ENCODE data around the gene ZNF839. TPM values are rescaled to one million over a fixed set of nuclear protein-coding genes. Genes with fewer than 3 reads are reported as not detected.

Gene ZNF839
- total RNA-seq, 1 donor from 2014 or later: 9.8 TPM

DNA sequence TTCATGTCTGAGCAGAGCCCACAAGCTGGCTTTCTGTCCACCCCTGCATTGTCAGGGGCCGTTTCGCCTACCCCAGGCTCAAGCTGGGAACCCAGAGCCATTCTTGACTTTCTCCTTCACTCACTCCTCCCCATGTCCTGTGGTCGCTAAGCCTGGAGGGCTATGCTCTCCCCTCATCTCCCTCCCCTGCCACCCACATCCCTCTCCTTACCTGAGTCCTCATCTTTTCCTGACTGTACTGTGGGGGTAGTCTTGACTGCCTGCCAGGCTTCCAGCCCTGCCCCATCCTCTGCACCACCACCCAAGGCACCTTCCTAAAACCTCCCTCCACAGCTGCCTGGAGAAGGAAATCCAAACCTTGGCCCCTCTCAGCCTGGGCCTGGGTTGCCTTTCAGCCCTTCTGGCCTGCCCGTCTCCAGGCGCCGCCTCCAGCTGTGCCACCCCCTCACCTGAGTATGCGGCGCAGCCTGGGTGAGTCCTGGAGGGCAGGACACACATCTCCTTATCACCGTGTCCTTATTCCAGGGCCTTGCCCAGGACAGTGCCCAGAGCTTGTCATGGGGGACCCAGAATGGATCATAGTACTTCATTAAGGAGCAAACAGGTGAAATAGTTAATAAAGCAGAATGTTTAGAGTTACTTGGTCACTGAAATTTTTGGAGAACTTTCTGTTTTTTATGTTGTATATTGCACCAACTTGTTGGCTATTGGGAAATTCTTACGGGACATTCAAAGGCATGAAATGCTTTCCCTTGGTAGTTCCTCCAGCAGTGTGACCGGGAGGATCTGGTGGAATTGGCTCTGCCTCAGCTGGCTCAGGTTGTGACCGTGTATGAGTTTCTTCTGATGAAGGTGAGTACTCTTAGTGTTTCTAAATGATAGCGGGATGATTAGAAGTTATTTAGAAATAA is 14.5 kb downstream of the ZNF839 start:
- no peak for DNase-seq (ENCODE audit: extremely low read depth, low read depth, low spot score)

- no peak for DNase-seq (ENCODE audit: extremely low read depth, low read depth, low spot score)
These were observed 15.6 kb downstream of the ZNF839 start for GRCh38 chr14:102335163-102335562.

DNA sequence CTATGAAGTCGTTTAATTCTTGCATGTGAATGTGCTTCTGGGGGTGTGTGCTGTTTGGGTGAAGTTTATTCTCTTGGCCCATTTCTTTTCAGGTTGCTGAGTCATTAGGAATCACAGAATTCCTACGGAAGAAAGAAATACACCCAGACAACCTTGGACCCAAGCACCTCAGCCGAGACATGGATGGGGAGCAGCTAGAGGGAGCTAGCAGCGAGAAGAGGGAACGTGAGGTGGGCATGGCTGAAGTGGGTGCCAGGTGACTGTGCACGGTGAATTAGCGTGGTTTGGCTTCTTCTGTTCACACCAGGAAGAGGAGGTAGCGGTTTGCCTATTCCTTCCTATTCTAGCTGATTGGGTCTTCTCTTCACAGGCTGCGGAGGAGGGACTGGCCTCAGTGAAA is 19.2 kb downstream of the ZNF839 start:
- no peak for DNase-seq (ENCODE audit: extremely low read depth, low read depth, low spot score)

DNA sequence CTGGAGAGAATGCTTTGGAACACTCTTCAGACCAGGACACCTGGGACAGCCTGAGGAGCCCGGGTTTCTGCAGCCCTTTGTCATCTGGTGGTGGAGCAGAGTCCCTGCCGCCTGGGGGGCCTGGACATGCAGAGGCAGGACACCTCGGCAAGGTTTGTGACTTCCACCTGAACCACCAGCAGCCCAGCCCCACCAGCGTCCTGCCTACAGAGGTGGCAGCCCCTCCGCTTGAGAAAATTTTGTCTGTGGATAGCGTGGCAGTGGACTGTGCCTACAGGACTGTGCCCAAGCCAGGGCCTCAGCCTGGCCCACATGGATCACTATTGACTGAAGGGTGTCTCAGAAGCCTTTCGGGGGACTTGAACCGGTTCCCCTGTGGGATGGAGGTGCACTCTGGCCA is 22.0 kb downstream of the ZNF839 start:
- DNase-seq (ENCODE audit: extremely low read depth, low read depth, low spot score): no peak

GRCh38 chr14:102342238-102342637 is 22.7 kb downstream of the ZNF839 start:
- no peak for DNase-seq (ENCODE audit: extremely low read depth, low read depth, low spot score)

DNA sequence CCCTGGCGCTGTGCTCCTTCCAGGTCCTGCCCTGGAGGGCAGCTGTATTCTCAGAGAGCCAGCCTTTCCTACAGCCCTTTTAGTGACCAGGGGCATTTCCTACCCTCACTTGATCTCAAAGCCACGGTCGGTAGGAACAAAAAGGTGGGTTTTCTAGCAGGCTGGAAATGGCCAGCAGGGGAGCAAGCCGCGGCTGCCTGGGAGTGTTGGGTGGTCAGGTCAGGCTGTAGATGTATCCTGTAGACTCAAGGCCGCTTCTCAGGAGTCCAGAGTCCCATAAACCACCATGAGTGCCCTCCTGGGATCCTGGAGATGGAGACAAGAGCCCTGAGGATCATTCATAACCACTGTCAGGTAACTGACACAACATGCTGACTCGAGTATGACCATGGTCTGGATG is 24.5 kb downstream of the ZNF839 start:
- DNase-seq (ENCODE audit: extremely low read depth, low read depth, low spot score): no peak

- DNase-seq (ENCODE audit: extremely low read depth, low read depth, low spot score): no peak
These were observed 24.9 kb downstream of the ZNF839 start for GRCh38 chr14:102344485-102344884.

DNA sequence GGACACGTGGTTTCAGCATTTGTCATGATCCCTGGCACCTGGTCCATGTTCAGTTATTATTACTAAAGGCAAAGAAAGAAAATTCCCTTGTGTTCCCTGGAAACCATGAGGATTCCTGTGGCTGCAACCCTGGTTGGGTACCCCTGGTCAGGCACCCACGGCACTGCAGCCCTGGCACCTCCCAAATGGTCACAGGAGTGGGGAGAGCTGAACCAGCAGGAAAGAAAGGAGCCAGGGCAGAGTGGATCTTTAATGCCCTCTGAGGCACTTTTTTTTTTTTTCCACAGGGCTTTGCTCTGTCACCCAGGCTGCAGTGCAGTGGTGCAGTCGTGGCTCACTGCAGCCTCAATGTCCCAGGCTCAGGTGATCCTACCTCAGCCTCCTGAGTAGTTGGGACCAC is 25.7 kb downstream of the ZNF839 start:
- DNase-seq (ENCODE audit: extremely low read depth, low read depth, low spot score): no peak

DNA sequence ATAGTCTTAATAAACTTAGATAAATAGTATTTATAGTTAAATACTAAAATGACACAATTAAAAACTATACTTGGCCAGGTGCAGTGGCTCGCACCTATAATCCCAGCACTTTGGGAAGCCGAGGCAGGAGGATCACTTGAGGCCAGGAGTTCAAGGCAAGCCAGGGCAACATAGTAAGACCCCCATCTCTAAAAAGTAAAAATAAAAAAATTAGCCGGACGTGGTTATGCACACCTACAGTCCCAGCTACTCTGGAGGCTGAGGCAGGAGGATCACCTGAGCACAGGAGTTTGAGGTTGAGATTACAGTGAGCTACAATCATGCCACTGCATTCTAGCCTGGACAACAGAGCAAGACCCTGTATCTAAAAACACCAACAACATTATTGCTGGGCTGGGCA is 27.1 kb downstream of the ZNF839 start:
- DNase-seq (ENCODE audit: extremely low read depth, low read depth, low spot score): no peak

DNA sequence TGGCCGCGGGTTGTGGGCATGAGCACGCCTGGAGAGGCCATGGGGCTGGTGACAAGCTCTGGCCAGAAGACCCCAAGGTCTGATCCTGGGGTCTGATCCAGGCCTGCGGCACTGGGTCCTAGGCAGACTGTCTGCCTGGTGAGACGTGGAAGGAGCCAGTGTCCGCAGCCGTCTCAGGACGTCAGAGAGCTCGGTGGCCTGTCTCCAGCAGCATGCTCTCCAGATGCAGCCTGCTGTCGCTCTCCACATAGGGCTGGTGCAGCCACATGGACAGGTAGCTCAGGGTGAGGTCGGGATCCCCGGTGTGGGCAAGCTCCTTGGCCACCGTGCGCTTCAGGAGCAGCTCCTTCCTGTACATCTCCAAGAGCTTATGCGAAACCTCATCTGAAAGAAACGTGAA is 28.8 kb downstream of the ZNF839 start:
- no peak for DNase-seq (ENCODE audit: extremely low read depth, low read depth, low spot score)

DNA sequence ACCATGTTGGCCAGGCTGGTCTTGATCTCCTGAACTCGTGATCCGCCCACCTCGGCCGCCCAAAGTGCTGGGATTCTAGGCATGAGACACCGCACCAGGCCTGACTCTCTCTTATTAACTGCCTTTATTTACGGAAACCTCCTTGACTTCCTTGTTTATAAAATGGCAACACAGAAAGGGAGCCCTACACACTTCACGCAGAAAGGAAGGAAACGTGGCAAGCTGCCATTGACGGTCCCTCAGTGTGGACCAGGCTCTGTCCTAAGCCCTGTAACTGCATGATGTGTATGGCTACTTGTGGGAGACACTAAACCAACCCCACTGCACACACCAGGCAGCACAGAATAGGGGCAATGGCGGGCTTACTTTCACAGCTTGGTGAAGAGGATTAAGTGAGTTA is 31.5 kb downstream of the ZNF839 start:
- no peak for DNase-seq (ENCODE audit: extremely low read depth, low read depth, low spot score)

DNA sequence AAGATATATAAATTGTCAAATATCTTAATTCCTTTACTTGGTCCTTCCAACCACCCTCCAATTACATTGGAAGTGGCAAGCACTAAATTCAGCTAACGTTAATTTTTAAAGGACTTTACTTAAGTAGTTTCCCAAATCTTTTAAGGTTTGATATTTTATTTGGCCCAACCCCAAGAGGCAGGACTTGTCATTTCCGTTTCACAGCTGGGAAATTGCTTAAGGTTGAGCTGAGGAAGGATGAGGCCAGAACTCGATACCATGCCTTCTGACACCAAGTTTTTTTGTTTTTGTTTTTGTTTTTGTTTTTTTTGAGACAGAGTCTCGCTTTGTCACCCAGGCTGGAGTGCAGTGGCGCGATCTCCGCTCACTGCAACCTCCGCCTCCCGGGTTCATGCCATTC is 32.0 kb downstream of the ZNF839 start:
- peak; percentile 60 for DNase-seq (ENCODE audit: extremely low read depth, low read depth, low spot score)

GRCh38 chr14:102352213-102352612 is 32.7 kb downstream of the ZNF839 start:
- no peak for DNase-seq (ENCODE audit: extremely low read depth, low read depth, low spot score)

- DNase-seq (ENCODE audit: extremely low read depth, low read depth, low spot score): no peak
These were observed 33.6 kb downstream of the ZNF839 start for GRCh38 chr14:102353126-102353619.

- no peak for DNase-seq (ENCODE audit: extremely low read depth, low read depth, low spot score)
These were observed 36.7 kb downstream of the ZNF839 start for GRCh38 chr14:102356280-102356679.

- DNase-seq (ENCODE audit: extremely low read depth, low read depth, low spot score): no peak
These were observed 39.8 kb downstream of the ZNF839 start for GRCh38 chr14:102359341-102359740.

DNA sequence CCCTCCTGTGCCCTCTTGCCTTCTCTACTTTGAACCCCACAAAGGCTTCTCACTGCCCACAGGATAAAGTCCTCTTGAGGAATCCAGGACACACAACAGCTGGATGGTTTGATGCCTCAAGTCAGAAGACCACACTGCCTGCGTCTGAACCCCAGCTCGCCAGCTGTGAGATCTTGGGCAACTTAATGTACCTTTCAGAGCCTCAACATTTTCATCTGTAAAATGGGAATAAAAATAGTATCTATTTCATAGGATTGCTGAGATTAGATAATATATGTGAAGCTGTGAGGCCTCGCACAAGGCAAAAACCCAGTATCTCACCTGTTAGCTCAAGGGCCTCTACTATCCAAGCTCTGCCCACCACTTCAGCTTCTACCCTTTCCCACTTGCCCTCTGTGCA is 40.8 kb downstream of the ZNF839 start:
- DNase-seq (ENCODE audit: extremely low read depth, low read depth, low spot score): no peak

DNA sequence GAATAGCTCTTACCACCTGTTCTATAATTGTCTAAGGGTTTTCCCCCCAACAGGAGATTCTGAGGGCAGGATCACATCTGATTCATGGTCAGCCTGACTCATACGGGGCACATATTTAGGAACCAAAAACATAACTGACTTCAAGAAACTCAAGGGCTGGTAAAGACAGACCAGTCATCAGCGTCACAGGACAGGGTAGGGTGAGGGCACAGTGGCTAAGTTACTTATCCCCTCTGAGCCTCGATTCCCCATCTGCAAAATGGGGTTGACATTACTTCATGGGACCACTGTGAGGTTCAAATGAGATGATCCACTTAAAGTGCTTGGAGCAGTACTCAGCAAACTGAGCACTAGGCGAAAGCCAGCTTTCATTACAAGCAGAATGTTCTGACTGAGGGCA is 42.5 kb downstream of the ZNF839 start:
- no peak for DNase-seq (ENCODE audit: extremely low read depth, low read depth, low spot score)

DNA sequence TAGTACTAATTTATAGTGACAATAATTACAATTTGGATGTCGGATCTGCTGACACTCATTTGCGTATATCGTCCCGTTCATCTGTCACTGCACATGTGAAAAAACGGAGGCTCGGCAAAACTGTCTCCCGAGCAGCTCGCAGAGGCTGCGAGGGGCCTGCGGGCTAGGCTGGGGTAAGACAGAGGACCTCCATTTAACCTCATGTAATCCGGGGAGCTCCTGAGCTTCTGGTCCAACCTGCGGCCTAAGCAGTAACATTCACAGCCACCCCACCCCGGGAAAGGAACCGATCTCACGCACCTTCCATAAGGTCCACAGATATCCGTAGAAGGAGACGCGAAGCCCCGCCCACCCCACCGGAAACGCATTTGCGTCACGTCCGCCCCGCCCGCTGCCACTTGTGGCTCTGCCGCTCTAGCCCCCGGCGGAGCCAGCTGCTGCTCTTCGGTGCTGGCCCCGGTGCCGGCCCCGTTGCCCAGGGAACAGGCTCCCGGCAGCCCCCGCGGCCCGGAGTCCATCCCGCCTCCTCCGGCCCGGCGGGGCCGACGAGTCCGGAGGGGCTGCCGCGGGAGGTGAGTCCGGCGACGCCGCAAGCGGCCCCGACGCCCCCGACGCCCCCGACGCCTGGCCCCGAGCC is 43.1 kb downstream of the ZNF839 start, which contains the start of the genes CINP and TECPR2:
TSS of gene CINP (minus strand) at position 346 of the 637 bp plus-strand sequence. CDS start at position 307, 39 bp downstream.
TSS of gene TECPR2 (plus strand) at position 397 of the 637 bp plus-strand sequence. CDS start 13,781 bp downstream, outside the sequence.
- DNase-seq (ENCODE audit: extremely low read depth, low read depth, low spot score): no peak

DNA sequence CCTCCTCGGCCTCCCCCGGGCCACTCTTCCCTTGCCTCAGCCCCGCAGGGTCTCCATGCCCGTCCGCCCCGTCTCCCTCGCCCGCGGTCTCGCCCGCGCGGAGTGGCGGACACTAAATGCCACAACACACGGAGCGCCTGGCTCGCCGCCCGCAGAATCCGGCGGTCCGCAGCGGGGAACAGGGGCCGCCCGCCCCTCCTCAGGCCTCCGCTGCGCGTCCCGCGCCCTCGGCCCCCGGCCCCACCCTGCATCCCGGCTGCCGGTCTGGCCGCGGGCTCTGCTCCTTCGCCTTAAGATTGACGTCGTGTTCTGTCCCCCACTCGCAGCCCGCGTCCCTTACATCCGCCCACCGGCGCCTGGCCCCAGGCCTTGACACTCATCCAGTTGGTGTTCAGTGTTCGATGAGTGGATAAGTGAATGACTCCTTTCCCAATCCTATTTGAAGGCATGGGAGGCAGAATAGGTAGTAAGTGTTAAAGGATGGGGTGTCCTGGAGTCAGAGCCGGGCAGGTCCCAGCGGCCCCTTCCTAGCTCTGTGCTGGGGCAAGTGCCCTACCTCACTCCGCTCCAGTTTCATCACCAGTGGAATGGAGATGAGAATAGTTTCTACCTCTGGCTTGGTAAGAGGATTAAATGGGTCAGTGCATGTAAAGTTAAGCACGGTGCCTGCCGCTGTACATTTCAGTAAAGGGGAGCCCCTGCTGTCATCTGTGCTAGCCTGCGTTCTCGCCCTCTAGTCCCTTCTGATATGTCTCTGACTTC is 43.8 kb downstream of the ZNF839 start:
- DNase-seq (ENCODE audit: extremely low read depth, low read depth, low spot score): no peak

- DNase-seq (ENCODE audit: extremely low read depth, low read depth, low spot score): no peak
These were observed 50.8 kb downstream of the ZNF839 start for GRCh38 chr14:102370305-102370809.
